ENCODE data around the gene DHX30.

GRCh38 chr3:47890126-47890827, 87.3 kb downstream of the DHX30 start:
- TF ChIP-seq CTCF (IDR thresholded peaks at IDR 0.05), result no peak
- no peak for TF ChIP-seq EP300 (IDR thresholded peaks at IDR 0.05)
- TF ChIP-seq POLR2A (IDR thresholded peaks at IDR 0.05), result no peak

Data from ovary (tissue), 3 donors.